ENCODE results near the gene PDE3B.
A peak's percentile ranks its signal among the peaks of the same experiment; 100 is the strongest.
"Not testable (repeated sequence)": the region's sequence is repeated elsewhere in the genome, so short reads cannot be mapped to it uniquely, and the experiment has no call there.

PDE3B gene

DNA sequence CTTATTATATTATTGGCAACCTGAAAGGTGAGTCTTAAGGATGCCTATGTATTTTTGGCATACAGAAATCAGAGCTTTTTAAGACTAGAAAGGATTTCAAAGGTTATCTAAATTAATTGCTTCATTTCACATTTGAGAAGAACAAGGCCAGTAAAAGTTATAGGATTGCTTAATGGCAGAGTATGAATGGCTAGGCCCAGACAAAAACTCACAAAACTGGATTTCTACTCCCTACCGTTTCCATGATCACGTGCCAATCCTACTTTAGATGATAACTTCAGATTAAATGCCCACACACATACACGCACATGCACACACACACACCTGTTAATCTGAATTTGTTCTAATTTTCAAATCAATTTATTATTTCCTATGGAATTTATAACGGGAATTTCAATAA lies 1.8 kb upstream of the PDE3B start:
- no peak for DNase-seq (ENCODE audit: low read depth in 1 of 2, low spot score in 1 of 2)

DNA sequence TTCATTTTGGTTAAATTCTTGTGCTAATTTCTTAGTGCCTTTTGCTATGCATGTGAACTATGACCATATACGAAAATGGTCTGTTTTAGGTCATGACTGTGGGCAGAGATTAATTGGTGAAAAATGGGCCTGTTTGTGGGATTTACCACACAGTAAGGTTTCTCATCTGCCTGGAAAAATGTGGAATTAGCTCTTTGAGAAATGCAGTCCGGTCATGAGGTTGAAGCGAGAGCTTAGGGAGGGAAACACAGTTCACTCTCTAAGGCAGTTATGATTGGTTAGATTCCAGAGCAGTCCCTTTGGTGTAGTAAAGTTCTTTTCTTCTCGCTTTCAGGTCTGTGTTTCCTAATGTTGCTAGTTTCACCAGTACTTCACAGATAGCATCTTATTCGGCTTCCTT lies 1.2 kb upstream of the PDE3B start:
- no peak for DNase-seq (ENCODE audit: low read depth in 1 of 2, low spot score in 1 of 2)

GRCh38 chr11:14642873-14643696 lies 519 bp upstream of the PDE3B start:
- DNase-seq (ENCODE audit: low read depth in 1 of 2, low spot score in 1 of 2) = no peak

DNA sequence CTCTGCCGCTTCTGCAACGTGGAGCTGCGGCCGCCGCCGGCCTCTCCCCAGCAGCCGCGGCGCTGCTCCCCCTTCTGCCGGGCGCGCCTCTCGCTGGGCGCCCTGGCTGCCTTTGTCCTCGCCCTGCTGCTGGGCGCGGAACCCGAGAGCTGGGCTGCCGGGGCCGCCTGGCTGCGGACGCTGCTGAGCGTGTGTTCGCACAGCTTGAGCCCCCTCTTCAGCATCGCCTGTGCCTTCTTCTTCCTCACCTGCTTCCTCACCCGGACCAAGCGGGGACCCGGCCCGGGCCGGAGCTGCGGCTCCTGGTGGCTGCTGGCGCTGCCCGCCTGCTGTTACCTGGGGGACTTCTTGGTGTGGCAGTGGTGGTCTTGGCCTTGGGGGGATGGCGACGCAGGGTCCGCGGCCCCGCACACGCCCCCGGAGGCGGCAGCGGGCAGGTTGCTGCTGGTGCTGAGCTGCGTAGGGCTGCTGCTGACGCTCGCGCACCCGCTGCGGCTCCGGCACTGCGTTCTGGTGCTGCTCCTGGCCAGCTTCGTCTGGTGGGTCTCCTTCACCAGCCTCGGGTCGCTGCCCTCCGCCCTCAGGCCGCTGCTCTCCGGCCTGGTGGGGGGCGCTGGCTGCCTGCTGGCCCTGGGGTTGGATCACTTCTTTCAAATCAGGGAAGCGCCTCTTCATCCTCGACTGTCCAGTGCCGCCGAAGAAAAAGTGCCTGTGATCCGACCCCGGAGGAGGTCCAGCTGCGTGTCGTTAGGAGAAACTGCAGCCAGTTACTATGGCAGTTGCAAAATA lies 816 bp downstream of the PDE3B start:
- peak; percentile 22 to 24 for DNase-seq (ENCODE audit: low read depth in 1 of 2, low spot score in 1 of 2)

- no peak for DNase-seq (ENCODE audit: low read depth in 1 of 2, low spot score in 1 of 2)
These were observed 1.7 kb downstream of the PDE3B start for GRCh38 chr11:14645015-14645912.

DNA sequence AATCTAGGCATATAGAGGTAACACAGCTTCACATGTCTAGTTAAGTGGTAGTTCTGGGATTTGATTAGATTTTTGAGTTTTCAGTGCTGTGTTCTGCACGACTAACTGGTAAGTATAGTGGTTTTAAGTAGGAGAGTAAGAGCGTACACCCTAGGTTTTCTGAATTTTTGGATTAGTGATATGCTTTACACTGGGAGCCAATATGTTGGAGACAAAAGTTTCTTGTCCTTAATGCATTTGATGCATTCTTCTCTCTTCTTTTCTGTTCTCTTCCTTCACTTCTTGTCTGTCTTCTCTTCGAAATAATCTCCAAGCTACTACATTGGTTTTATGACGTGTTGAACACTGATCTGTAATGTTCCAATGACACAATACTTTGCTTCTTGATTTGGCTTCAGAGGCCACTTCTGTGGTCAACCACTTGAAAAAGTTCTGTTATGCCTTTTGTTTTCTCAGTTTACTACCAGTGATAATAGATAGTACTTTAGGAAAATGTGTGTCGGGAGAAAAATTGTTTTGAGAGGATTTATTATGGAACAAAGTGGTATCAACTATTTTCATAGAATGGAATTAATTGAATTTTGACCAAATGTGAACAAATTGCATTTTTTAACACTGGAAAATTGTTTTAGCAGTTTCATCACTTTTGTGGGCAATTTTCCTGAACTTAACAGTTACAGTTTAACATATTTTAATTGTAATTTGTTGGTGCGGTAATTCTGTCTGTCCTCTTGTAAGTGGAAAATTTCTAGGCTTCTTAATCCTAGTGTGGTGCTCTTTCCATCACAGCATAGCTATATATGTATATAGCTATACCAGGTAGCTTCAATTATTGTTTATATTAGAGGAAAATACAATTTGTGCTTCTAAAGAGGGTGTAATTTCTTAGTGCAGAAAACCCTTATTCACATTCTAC lies 2.6 kb downstream of the PDE3B start:
- no peak for DNase-seq (ENCODE audit: low read depth in 1 of 2, low spot score in 1 of 2)

DNA sequence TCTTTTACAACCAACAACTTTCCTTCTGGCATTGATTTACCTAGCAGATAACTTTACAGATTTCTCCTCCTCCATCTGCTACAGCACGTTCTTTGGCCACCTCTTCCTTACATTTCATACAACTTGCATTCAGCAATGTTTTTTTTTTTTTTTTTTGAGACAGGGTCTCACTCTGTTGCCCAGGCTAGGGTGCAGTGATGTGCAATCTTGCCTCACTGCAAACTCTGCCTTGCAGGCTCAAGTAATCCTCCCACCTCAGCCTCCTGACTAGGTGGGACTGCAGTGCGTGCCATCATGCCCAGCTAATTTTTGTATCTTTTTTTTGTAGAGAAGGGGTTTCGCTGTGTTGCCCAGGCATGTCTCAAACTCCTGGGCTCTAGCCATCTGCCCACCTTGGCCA lies 6.5 kb downstream of the PDE3B start:
- no peak for DNase-seq (ENCODE audit: low read depth in 1 of 2, low spot score in 1 of 2)

- DNase-seq (ENCODE audit: low read depth in 1 of 2, low spot score in 1 of 2) = no peak
These were observed 9.5 kb downstream of the PDE3B start for GRCh38 chr11:14653090-14653489.

DNA sequence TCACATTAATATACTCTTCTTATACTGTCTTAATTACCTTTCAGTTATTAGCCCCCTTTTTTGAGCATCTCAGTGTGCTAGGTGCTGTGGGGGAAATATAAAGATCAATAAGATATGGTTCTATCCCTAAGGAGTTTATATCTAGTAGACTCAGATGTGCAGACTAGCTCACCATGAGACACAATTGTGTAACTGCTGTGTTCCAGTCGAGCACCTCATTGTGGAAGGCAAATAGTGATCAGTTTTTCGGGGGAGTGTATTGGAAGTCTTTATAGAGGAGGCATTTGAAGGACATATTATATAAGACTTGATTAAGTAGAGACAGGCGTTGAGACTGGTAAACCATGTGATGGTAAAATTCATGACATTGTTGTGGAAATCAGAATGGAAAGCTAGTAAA lies 11.8 kb downstream of the PDE3B start:
- DNase-seq (ENCODE audit: low read depth in 1 of 2, low spot score in 1 of 2) = no peak

DNA sequence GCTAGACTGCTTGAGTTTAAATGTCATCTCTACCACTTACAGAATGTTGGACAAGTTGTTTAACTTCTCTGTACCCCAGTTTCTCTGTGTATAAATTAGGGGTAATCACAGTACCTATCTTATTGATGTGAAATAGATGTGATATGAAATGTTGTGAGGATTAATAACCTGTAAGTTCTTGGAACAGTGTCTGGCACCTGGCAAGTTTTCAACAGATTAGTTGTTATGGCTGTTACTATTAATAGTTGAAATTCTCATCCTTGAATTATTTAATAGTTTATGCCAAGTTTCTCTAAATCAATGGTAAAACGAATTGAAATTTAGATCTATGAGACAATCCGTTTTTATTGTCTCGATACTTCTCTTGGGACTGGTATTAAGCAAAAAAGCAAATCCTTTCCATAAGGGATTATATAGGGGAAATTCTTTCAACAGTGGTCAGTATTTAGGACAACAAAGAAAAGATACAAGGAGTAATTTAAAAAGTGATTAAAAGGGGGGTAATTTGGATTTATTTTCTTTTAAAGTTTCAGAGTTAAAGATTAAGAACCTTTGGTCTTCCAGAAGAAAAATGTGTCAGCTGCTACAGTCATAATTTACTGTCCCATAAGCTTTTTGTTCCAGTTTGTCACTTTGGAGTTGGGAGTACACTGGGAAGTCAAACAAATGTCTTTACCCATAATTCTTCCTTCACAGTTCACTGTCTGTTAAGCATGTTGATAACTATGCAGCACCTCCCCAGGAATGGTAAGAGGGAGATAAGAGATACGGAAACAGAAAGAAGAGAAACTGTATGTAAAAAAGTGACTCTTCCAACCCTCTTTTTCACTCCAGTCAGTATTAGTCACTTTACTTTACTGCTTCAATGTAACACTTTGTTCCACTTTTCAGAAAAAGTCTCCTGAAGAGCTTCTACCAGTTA lies 13.2 kb downstream of the PDE3B start:
- DNase-seq (ENCODE audit: low read depth in 1 of 2, low spot score in 1 of 2) = no peak

GRCh38 chr11:14657841-14658240 lies 14.2 kb downstream of the PDE3B start:
- DNase-seq (ENCODE audit: low read depth in 1 of 2, low spot score in 1 of 2) = no peak

DNA sequence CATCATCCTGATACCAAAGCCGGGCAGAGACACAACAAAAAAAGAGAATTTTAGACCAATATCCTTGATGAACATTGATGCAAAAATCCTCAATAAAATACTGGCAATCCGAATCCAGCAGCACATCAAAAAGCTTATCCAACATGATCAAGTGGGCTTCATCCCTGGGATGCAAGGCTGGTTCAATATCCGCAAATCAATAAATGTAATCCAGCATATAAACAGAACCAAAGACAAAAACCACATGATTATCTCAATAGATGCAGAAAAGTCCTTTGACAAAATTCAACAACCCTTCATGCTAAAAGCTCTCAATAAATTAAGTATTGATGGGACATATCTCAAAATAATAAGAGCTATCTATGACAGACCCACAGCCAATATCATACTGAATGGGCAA lies 21.3 kb downstream of the PDE3B start:
- DNase-seq (ENCODE audit: low read depth in 1 of 2, low spot score in 1 of 2) = not testable (repeated sequence)

- not testable (repeated sequence) for DNase-seq (ENCODE audit: low read depth in 1 of 2, low spot score in 1 of 2)
These were observed 23.7 kb downstream of the PDE3B start for GRCh38 chr11:14667329-14667728.

DNA sequence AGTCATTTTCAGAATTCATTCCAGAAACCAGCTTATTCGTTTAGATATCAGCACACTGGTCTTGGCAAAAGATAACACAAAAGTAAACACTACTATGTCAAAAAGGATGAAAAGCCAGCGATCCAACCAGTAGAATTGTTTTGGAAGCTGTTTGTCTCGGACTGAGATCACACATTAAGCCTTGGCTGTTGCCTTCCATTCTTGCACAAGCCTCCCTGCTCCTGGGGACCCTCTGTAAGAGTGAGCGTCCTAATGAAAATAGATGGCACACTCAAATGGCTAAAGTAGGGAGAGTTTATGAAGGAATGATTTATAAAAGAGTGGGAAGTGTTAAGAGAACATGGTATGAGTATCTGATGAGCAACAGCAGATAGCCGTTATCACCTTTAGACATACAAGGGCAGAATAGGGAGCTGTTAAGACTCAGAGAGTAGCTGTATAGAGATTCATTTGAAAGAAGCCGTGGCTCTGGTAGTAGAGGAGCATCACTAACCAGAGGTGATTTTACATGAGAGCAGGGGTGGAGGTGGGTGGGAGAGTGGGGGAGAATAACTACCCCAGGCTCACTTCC lies 25.2 kb downstream of the PDE3B start:
- DNase-seq (ENCODE audit: low read depth in 1 of 2, low spot score in 1 of 2) = no peak

DNA sequence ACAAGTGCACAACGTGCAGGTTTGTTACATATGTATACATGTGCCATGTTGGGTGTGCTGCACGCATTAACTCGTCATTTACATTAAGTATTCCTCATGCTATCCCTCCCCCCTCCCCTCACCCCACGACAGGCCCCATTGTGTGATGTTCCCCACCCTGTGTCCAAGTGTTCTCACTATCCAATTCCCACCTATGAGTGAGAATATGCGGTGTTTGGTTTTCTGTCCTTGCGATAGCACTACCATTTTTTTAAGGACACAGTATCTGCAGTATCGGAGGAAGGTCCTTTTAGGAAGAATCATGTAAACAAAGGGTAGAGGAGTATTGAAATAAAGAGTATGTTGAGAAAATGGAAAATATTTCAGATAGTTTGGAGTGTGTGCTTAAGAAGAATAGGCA lies 25.9 kb downstream of the PDE3B start:
- DNase-seq (ENCODE audit: low read depth in 1 of 2, low spot score in 1 of 2) = no peak

- no peak for DNase-seq (ENCODE audit: low read depth in 1 of 2, low spot score in 1 of 2)
These were observed 26.4 kb downstream of the PDE3B start for GRCh38 chr11:14669958-14670357.

DNA sequence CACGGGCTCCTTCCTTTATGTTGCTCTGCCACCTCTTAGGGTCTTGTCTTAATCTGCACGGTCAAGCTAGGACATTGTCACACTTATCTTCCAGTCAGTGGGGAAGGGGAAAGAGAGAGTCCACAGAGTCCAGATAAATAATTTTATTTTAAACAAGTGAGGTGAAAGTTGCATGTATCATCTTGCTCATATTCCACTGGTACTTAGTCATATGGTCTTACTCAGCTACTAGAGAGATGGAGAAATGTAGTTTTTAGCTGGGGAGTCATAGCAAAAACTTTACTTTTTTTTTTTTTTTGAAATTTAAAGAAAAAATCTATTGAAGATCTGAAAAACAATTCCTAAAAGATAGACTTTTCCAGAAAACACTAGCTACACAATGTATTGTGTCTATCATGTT lies 29.0 kb downstream of the PDE3B start:
- DNase-seq (ENCODE audit: low read depth in 1 of 2, low spot score in 1 of 2) = no peak

DNA sequence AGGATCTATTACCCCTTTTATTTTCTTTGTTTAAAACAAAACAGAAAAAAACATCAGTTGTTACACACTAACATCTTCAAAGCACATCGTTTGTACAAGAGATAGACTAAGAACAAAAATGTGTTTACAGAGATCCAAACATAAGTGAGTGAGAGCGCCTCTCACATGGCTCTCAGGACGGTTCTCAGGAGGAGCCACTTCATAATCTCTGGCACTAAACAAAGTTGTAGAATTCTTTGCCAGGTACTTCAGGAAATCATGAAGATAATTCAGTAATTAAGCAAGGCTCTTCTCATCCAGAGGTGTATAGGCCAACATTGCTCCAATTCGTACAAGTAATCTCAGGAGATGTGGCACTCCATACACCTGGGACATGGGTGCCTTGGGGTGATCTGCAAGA lies 29.8 kb downstream of the PDE3B start:
- no peak for DNase-seq (ENCODE audit: low read depth in 1 of 2, low spot score in 1 of 2)

GRCh38 chr11:14673824-14674405 lies 30.3 kb downstream of the PDE3B start:
- DNase-seq (ENCODE audit: low read depth in 1 of 2, low spot score in 1 of 2) = no peak

All from activated T-helper 1 cell treated with anti-CD3 and anti-CD28 coated beads, Interleukin-2, amount 50 U/mL, for 16 hours (primary cell).